H9 (cell line): ENCODE measurements around the gene OR6K3. TPM values are rescaled to one million over a fixed set of nuclear protein-coding genes. Genes with fewer than 3 reads are reported as not detected.

Experiments
- DNase-seq: peaks from one replicate; pipeline ENCODE4 v3.0.0-alpha.2; 2017
- H2AFZ ChIP-seq: one replicate; pipeline ENCODE4 v1.6.1; 2013; ENCODE audit warnings: mild to moderate bottlenecking, low read length, control low read depth, moderate library complexity
- H2AK5ac ChIP-seq: 2 replicates; pipeline ENCODE4 v1.6.1; 2013; ENCODE audit warnings: low read length, control low read depth, mixed read lengths; ENCODE audit not compliant: insufficient read length
- H2BK120ac ChIP-seq: one replicate; pipeline ENCODE4 v1.6.1; 2013; ENCODE audit warnings: low read depth, mild to moderate bottlenecking, low read length, control low read depth, inconsistent platforms; ENCODE audit not compliant: poor library complexity, severe bottlenecking
- H2BK12ac ChIP-seq: 2 replicates; pipeline ENCODE4 v1.6.1; 2013; ENCODE audit warnings: low read length, control low read depth, mixed read lengths, low read depth; ENCODE audit not compliant: insufficient read length
- H2BK15ac ChIP-seq: 2 replicates; pipeline ENCODE4 v1.6.1; 2013; ENCODE audit warnings: low read depth, low read length, control low read depth
- H2BK20ac ChIP-seq: one replicate; pipeline ENCODE4 v1.6.1; 2013; ENCODE audit warnings: low read depth, mild to moderate bottlenecking, low read length, control low read depth, inconsistent platforms; ENCODE audit not compliant: poor library complexity, severe bottlenecking
- H2BK5ac ChIP-seq: 2 replicates; pipeline ENCODE4 v1.6.1; 2013; ENCODE audit warnings: low read length, control low read depth, mixed read lengths; ENCODE audit not compliant: insufficient read length
- H3K14ac ChIP-seq: 2 replicates; pipeline ENCODE4 v1.6.1; 2013; ENCODE audit warnings: low read length, control low read depth; ENCODE audit not compliant: insufficient read depth
- H3K18ac ChIP-seq: 2 replicates; pipeline ENCODE4 v1.6.1; 2013; ENCODE audit warnings: low read depth, mild to moderate bottlenecking, mixed read lengths, low read length, control low read depth; ENCODE audit not compliant: insufficient read length
- H3K23ac ChIP-seq: 2 replicates; pipeline ENCODE4 v1.6.1; 2013; ENCODE audit warnings: low read length, control low read depth, mixed read lengths, low read depth; ENCODE audit not compliant: insufficient read length
- H3K23me2 ChIP-seq: 2 replicates; pipeline ENCODE4 v1.6.1; 2013; ENCODE audit warnings: low read depth, mild to moderate bottlenecking, mixed read lengths, low read length, control low read depth; ENCODE audit not compliant: insufficient read length, poor library complexity, severe bottlenecking
- H3K27ac ChIP-seq: 2 replicates; pipeline ENCODE4 v1.5.1; 2013; ENCODE audit warnings: low read length, control low read depth, mixed read lengths, low read depth; ENCODE audit not compliant: insufficient read length
- H3K27me3 ChIP-seq: 2 replicates; pipeline ENCODE4 v1.6.1; 2013; ENCODE audit warnings: low read length, control low read depth, inconsistent platforms; ENCODE audit not compliant: insufficient read depth
- H3K4ac ChIP-seq: 2 replicates; pipeline ENCODE4 v1.6.1; 2013; ENCODE audit warnings: low read depth, mild to moderate bottlenecking, control low read depth, inconsistent platforms, low read length, moderate library complexity
- H3K4me1 ChIP-seq: 2 replicates; pipeline ENCODE4 v1.6.1; 2013; ENCODE audit warnings: low read length, control low read depth, inconsistent platforms; ENCODE audit not compliant: insufficient read depth
- H3K4me2 ChIP-seq: 2 replicates; pipeline ENCODE4 v1.6.1; 2013; ENCODE audit warnings: low read length, control low read depth, mixed read lengths; ENCODE audit not compliant: insufficient read length, insufficient read depth
- H3K56ac ChIP-seq: 2 replicates; pipeline ENCODE4 v1.6.1; 2013; ENCODE audit warnings: low read depth, mild to moderate bottlenecking, mixed read lengths, low read length, control low read depth; ENCODE audit not compliant: insufficient read length
- H3K79me1 ChIP-seq: 2 replicates; pipeline ENCODE4 v1.6.1; 2013; ENCODE audit warnings: low read depth, mild to moderate bottlenecking, moderate library complexity, low read length, control low read depth, inconsistent platforms; ENCODE audit not compliant: insufficient read depth, poor library complexity, severe bottlenecking
- H3K79me2 ChIP-seq: 2 replicates; pipeline ENCODE4 v1.6.1; 2013; ENCODE audit warnings: low read length, control low read depth, inconsistent platforms; ENCODE audit not compliant: insufficient read depth
- H3K9ac ChIP-seq: 2 replicates; pipeline ENCODE4 v1.6.1; 2013; ENCODE audit warnings: low read length, control low read depth, mixed read lengths; ENCODE audit not compliant: insufficient read length; ENCODE audit errors: extremely low read depth
- H3K9me3 ChIP-seq: one replicate; pipeline ENCODE4 v1.6.1; 2013; ENCODE audit warnings: low read depth, low read length, inconsistent platforms; ENCODE audit not compliant: control insufficient read depth
- H3T11ph ChIP-seq: one replicate; pipeline ENCODE4 v1.6.1; 2013; ENCODE audit warnings: mild to moderate bottlenecking, low read length, control low read depth, inconsistent platforms
- H4K20me1 ChIP-seq: one replicate; pipeline ENCODE4 v1.6.1; 2013; ENCODE audit not compliant: control insufficient read depth, insufficient read length, insufficient read depth
- H4K5ac ChIP-seq: 2 replicates; pipeline ENCODE4 v1.6.1; 2013; ENCODE audit warnings: low read depth, mild to moderate bottlenecking, mixed read lengths, low read length, control low read depth; ENCODE audit not compliant: insufficient read length
- H4K8ac ChIP-seq: replicated peaks from 2 replicates; pipeline ENCODE4 v1.6.1; 2013; ENCODE audit warnings: low read length, control low read depth, mixed read lengths, low read depth; ENCODE audit not compliant: insufficient read length
- H4K91ac ChIP-seq: 2 replicates; pipeline ENCODE4 v1.6.1; 2013; ENCODE audit warnings: low read depth, mild to moderate bottlenecking, moderate library complexity, mixed read lengths, low read length, control low read depth; ENCODE audit not compliant: insufficient read length
- H3K27ac Mint-ChIP-seq, 3 experiments: 2 replicates in 2 of 3; 3 replicates in 1 of 3; pipeline ENCODE4 v1.8.0; 2020 to 2021; ENCODE audit warnings: mixed read lengths in 3 of 3, mild to moderate bottlenecking in 1 of 3, moderate library complexity in 1 of 3
- H3K27me3 Mint-ChIP-seq: 2 replicates; pipeline ENCODE4 v1.8.0; 2021; ENCODE audit warnings: low read depth, mild to moderate bottlenecking, moderate library complexity, mixed read lengths
- H3K36me3 Mint-ChIP-seq, 3 experiments: 2 replicates in 2 of 3; 3 replicates in 1 of 3; pipeline ENCODE4 v1.8.0; 2020 to 2021; ENCODE audit warnings: low read depth in 3 of 3, mixed read lengths in 3 of 3; ENCODE audit not compliant: insufficient read depth in 1 of 3
- H3K4me1 Mint-ChIP-seq, 2 experiments: 2 replicates each; pipeline ENCODE4 v1.8.0; 2020; ENCODE audit warnings: mixed read lengths in 2 of 2
- H3K4me3 Mint-ChIP-seq, 2 experiments: 2 replicates in 1 of 2; 3 replicates in 1 of 2; pipeline ENCODE4 v1.8.0; 2020 to 2021; ENCODE audit warnings: mild to moderate bottlenecking in 2 of 2, mixed read lengths in 2 of 2, moderate library complexity in 1 of 2
- H3K9me3 Mint-ChIP-seq, 2 experiments: 2 replicates in 1 of 2; 3 replicates in 1 of 2; pipeline ENCODE4 v1.8.0; 2020; ENCODE audit warnings: mild to moderate bottlenecking in 2 of 2, mixed read lengths in 2 of 2, moderate library complexity in 1 of 2
- CTCF ChIP-seq: fragments of 200-600 bp; sonication (generic); conservative IDR thresholded peaks from 3 replicates; pipeline ENCODE4 v1.8.0; 2021; ENCODE audit warnings: antibody characterized with exemption, mild to moderate bottlenecking
- total RNA-seq: library from RNA; stranded (reverse); gene quantifications from 2 replicates; pipeline ENCODE4 v1.2.1, GENCODE V29; 2021

Gene OR6K3
- total RNA-seq, 1 experiment from 2014 or later = not detected

DNA sequence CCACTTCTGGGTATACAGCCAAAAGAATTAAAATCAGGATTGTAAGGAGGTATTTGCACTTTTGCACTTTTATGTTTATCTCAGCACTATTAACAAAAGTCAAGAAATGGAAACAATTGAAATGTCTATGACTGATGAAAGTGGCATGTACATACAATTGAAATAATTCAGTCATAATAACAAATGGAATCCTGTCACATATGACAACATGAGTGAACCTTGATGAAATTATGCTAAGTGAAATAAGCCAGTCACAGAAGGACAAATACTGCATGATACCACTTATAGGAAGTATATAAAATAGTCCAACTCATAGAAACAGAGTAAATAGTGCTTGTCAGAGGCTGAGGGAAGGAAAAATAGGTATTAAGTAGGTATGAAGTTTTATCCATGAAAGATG, 30.6 kb downstream of the OR6K3 start:
- Mint-ChIP-seq H3K27ac (no peak overlapping the region), H3K36me3 (no peaks in the 10 kb centered on the region), H3K27me3 (no peaks in the 10 kb centered on the region; the same call in 1 of the 2 replicates), H3K9me3 (no peaks in the 10 kb centered on the region; a peak in 1 of 5 replicates), H3K4me1 (no peaks in the 10 kb centered on the region), H3K4me3 (no peak overlapping the region)
- no peak overlapping the region for H3K23ac ChIP-seq
- no peak overlapping the region for H2BK120ac ChIP-seq
- no peak overlapping the region for H3K9ac ChIP-seq
- H3K79me2 ChIP-seq = no peaks in the 10 kb centered on the region
- H3K4me1 ChIP-seq = no peaks in the 10 kb centered on the region
- H3K14ac ChIP-seq = no peak overlapping the region
- no peak for TF ChIP-seq CTCF
- H4K5ac ChIP-seq = no peak overlapping the region
- DNase-seq = no peak
- no peak overlapping the region for H2AK5ac ChIP-seq
- H4K8ac ChIP-seq = no peak overlapping the region
- no peak overlapping the region for H3K4ac ChIP-seq
- no peak overlapping the region for H2AFZ ChIP-seq
- no peak overlapping the region for H3K27ac ChIP-seq
- H3K79me1 ChIP-seq = no peaks in the 10 kb centered on the region
- no peaks in the 10 kb centered on the region for H3K23me2 ChIP-seq
- H3K27me3 ChIP-seq = no peaks in the 10 kb centered on the region
- H2BK15ac ChIP-seq = no peak overlapping the region
- no peak overlapping the region for H2BK12ac ChIP-seq
- H4K91ac ChIP-seq = no peak overlapping the region
- no peaks in the 10 kb centered on the region for H4K20me1 ChIP-seq
- H3K9me3 ChIP-seq = no peaks in the 10 kb centered on the region
- no peak overlapping the region for H2BK20ac ChIP-seq
- H2BK5ac ChIP-seq = no peak overlapping the region
- H3K56ac ChIP-seq = no peak overlapping the region
- no peak overlapping the region for H3T11ph ChIP-seq
- no peak overlapping the region for H3K4me2 ChIP-seq
- H3K18ac ChIP-seq = no peak overlapping the region
